ENCODE data around the gene CDC14A. TPM values are rescaled to one million over a fixed set of nuclear protein-coding genes. Genes with fewer than 3 reads are reported as not detected.
A peak's percentile ranks its signal among the peaks of the same experiment; 100 is the strongest.
"Not testable (repeated sequence)": the region's sequence is repeated elsewhere in the genome, so short reads cannot be mapped to it uniquely, and the experiment has no call there.

CDC14A gene
- total RNA-seq, 1 donor from 2014 or later = 5.9 TPM

- no peak for DNase-seq (ENCODE audit: low read depth)
These were observed 20.0 kb upstream of the CDC14A start for GRCh38 chr1:100332331-100332730.

- DNase-seq (ENCODE audit: low read depth) = no peak
These were observed 16.9 kb upstream of the CDC14A start for GRCh38 chr1:100335436-100335835.

DNA sequence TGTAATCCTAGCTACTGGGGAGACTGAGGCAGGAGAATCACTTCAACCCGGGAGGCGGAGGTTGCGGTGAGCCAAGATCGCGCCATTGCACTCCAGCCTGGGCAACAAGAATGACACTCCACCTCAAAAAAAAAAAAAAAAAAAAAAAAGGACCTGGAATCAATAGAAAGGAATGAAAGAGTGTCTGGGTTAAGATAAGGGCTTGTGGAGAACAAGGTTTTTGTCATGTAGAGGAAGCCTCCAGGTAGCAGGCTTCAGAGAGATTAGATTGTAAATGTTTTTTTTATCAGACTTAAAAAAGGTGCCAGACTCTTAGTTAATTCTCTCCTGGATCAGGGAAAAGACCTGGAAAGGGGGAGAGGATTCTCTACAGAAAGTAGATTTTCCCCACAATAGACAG is 14.4 kb upstream of the CDC14A start:
- DNase-seq (ENCODE audit: low read depth) = not testable (repeated sequence)

DNA sequence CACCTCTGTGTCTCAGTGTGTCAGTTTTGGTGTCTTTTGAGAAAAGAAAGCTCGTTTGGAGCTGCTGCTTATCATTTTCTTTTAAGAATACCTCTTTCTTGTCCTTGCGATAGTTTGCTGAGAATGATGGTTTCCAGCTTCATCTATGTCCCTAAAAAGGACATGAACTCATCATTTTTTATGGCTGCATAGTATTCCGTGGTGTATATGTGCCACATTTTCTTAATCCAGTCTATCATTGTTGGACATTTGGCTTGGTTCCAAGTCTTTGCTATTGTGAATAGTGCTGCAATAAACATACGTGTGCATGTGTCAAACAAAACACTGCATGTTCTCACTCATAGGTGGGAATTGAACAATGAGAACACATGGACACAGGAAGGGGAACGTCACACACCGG is 12.6 kb upstream of the CDC14A start:
- DNase-seq (ENCODE audit: low read depth) = not testable (repeated sequence)

GRCh38 chr1:100340494-100340893 is 11.8 kb upstream of the CDC14A start:
- no peak for DNase-seq (ENCODE audit: low read depth)

DNA sequence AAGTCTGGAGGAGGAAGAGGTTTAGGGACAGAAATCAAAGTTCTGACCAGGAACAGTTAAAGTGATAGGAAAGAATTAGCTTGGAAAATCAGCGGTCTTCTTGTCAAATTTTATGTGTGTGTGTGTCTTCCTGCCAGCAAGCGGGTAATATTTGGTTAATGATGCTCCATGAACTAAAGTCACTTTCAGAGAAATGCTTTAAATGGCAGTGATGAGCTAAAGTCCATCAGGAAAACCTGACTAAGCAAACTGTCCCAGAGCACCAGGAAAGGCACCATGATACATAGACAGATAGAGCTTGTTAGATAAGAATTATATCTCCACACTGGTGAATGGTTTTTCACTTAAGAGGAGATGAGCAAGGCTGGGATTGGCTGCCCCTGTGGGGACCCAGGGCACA is 10.0 kb upstream of the CDC14A start:
- no peak for DNase-seq (ENCODE audit: low read depth)

DNA sequence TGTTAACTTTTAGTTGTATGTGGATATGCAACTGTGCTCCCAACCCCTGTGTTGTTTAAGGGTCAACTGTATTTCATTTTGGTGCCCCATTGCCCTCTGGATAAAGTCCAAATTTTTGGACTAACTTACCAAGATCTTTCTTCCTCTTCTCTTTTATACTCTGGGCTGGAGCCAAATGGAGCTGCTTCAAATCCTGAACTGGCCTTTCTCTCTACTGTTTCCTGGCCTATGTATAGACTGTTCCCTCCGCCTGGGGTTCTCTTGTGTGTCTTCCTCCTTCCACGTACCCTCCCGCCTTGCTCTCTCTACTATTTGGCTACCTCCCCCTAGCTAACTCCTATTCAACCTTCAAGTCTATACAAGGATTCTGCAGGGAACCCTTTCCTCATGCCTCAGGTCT is 8.4 kb upstream of the CDC14A start:
- DNase-seq (ENCODE audit: low read depth) = no peak

GRCh38 chr1:100344774-100345173 is 7.5 kb upstream of the CDC14A start:
- no peak for DNase-seq (ENCODE audit: low read depth)

GRCh38 chr1:100346387-100346786 is 5.9 kb upstream of the CDC14A start:
- DNase-seq (ENCODE audit: low read depth) = no peak

GRCh38 chr1:100347009-100347966 is 5.0 kb upstream of the CDC14A start:
- DNase-seq (ENCODE audit: low read depth) = peak; percentile 38

GRCh38 chr1:100348549-100349144 is 3.7 kb upstream of the CDC14A start:
- DNase-seq (ENCODE audit: low read depth) = no peak

DNA sequence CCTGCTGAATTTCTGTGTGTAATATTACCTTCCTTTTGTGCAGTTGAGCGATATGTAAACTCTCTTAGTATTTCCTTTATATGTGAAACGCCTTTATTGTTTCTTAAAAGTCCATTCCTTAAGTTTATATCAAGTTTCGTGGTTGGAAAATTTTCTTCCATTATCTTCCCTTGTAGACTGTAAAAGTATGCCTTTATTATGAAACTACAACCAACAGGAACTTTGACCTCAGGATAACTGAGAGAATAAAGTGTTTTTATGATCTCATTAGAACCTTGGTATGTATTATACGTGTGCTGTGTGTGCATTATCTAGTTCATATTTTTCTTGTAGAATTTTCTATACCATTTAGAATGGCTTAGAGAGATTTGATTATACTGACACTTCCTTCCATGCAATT is 3.1 kb upstream of the CDC14A start:
- DNase-seq (ENCODE audit: low read depth) = no peak

- no peak for DNase-seq (ENCODE audit: low read depth)
These were observed 1.6 kb upstream of the CDC14A start for GRCh38 chr1:100350787-100351094.

GRCh38 chr1:100351095-100351887 is 1.0 kb upstream of the CDC14A start:
- DNase-seq (ENCODE audit: low read depth) = peak; percentile 94

DNA sequence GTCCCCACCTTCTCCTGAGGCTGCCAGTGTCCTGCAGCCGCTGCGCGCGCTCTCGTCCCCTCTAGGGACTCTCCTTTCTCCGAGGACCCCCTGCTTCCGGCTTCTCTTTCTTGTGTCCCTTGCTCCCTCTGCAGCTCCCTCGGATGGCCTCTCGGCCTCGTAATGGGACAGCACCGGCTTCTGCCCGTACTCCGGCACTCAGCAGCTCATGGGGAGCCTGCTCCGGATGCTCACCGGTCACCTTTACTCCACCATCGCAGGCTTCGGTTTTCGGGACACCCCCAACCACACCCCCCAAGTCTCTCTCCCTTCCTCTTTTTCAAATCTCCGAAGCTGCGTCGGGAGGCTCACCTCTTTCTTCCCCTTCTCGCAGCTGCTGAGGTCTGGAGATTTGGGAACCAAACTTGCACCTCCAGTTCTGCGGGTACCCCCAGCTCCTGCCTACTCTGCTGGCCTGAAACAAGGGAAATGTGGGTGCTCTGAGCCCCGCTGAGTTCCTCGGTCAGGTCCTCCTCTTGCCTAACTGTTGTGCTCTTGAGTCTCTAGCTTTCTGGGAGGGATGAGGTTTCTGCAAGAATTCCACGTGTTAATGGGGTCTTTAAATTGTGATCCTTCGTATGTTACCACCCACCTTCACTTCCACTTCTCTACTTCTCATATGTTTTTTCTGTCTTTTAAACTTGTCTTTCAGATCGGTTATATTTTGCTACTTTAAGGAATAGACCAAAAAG is 930 bp downstream of the CDC14A start:
- peak; percentile 49 for DNase-seq (ENCODE audit: low read depth)

DNA sequence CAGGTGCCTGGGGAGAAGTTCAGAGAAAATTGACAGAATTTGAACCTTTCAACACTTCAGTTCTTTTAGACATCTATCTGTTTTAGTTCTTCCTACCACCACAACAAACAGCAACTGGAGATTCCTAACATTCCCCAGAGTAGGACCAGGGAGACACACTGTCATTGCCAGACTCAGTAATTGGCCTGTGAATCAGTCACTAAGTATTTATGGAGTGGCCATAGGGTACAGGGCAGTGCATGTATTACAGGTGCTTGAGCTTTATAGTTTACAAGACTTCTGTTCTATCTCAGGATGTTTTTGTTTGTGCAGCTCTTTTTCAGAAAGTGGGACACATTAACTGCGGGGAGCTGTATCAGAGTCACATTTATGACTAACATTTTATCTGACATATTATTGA is 1.7 kb downstream of the CDC14A start:
- DNase-seq (ENCODE audit: low read depth) = peak; percentile 86

- peak; percentile 39 for DNase-seq (ENCODE audit: low read depth)
These were observed 2.7 kb downstream of the CDC14A start for GRCh38 chr1:100354971-100355394.

GRCh38 chr1:100358210-100358609 is 5.9 kb downstream of the CDC14A start:
- DNase-seq (ENCODE audit: low read depth) = no peak

GRCh38 chr1:100359139-100359538 is 6.8 kb downstream of the CDC14A start:
- no peak for DNase-seq (ENCODE audit: low read depth)

DNA sequence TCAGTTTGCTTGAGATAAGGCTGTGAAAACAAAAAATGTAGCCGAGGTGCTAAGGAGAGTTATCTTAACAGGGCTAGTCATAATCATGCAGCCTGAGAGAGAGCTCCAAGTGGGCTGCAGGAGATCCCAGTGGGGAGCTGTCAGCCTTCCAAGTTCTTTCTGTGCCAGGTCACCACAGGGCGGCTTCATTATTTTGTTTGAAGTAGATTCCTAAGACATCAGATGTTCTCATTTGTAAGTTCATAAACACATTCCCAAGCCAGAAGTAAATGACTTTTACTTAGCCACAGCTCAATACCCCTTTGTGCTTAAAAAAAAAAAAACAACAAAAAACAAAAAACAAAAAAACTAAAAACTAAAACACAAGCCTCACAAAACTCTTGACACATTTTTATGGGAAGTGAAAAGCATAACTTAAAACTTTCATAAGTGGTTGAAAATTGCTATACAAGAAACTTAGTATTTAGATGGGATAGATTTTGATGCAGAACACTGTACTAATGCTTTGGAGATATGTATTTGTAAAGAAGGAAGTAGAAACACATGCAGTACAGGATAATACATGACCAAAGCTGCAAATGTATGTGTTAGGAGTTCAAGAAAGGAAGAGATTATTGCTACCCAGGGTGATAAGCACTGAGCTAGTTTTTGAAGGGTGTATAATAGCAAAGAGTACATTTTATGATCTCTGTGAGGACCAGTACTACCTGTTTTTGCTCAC is 8.6 kb downstream of the CDC14A start:
- DNase-seq (ENCODE audit: low read depth) = peak; percentile 55

All from myocyte (in vitro differentiated cells).